Endothelial cell of umbilical vein (primary cell): ENCODE measurements around the gene TLR4. TPM values are rescaled to one million over a fixed set of nuclear protein-coding genes. Genes with fewer than 3 reads are reported as not detected.

ENCODE experiments used
- BruUV-seq: library from RNA; stranded (reverse); fragments of 400-500 nt; replicated peaks from 2 replicates; lab custom pipeline; 2021; lab: Mats Ljungman, UMichigan
- CTCF ChIA-PET: fragments of 300-600, 350-600 bp; sonication (Branson Sonifier 250); formaldehyde crosslinking; loops from one replicate; lab custom pipeline; 2021; ENCODE audit warnings: antibody characterized with exemption, inconsistent platforms; lab: Charles Lee
- POLR2A ChIA-PET: fragments of 300-600, 350-600 bp; sonication (Branson Sonifier 250); formaldehyde crosslinking; loops from one replicate; lab custom pipeline; 2021; ENCODE audit warnings: antibody characterized with exemption, inconsistent platforms; lab: Charles Lee
- DNase-seq: peaks from one replicate; pipeline ENCODE4 v3.0.0-alpha.2; 2011; ENCODE audit warnings: low read depth, low spot score
- FAIRE-seq: peaks from 2 replicates; lab custom pipeline; 2011; peaks lifted over from hg19 to GRCh38; lab: Jason Lieb, UNC
- H2AFZ ChIP-seq: 2 replicates; pipeline ENCODE4 v1.6.0; 2012; ENCODE audit warnings: low read depth, low read length, control low read depth, inconsistent platforms
- H3K27ac ChIP-seq: 2 replicates; pipeline ENCODE4 v1.5.1; 2011; ENCODE audit warnings: low read depth, mild to moderate bottlenecking, control low read depth, low read length, moderate library complexity; ENCODE audit not compliant: insufficient read depth
- H3K27me3 ChIP-seq, 2 experiments: 2 replicates each; pipeline versions ENCODE4 v1.6.0 to v1.6.1; 2011; ENCODE audit warnings: low read length in 2 of 2, mixed read lengths in 1 of 2; ENCODE audit not compliant: control insufficient read depth in 2 of 2, insufficient read depth in 2 of 2
- H3K36me3 ChIP-seq, 2 experiments: 2 replicates in 1 of 2; 3 replicates in 1 of 2; pipeline ENCODE4 v1.5.1; 2011; ENCODE audit warnings: low read length in 2 of 2, mild to moderate bottlenecking in 1 of 2, moderate library complexity in 1 of 2; ENCODE audit not compliant: control insufficient read depth in 2 of 2, insufficient read depth in 2 of 2; ENCODE audit errors: extremely low read depth in 1 of 2
- H3K4me1 ChIP-seq: 3 replicates; pipeline ENCODE4 v1.5.1; 2011; ENCODE audit warnings: mild to moderate bottlenecking, low read length; ENCODE audit not compliant: control insufficient read depth, insufficient read depth; ENCODE audit errors: extremely low read depth
- H3K4me2 ChIP-seq: 2 replicates; pipeline ENCODE4 v1.6.1; 2011; ENCODE audit warnings: low read length, control low read depth, mixed read lengths; ENCODE audit not compliant: insufficient read depth
- H3K4me3 ChIP-seq, 3 experiments: fragments of 200-600 bp in 1 of 3; sonication (generic), shearing (Covaris generic) in 1 of 3; replicated peaks in 1 of 3; 2 replicates each; pipeline ENCODE4 v1.5.1; 2011 to 2016; ENCODE audit warnings: control low read depth in 3 of 3, low read length in 3 of 3, mild to moderate bottlenecking in 2 of 3, inconsistent platforms in 1 of 3, low read depth in 1 of 3, moderate library complexity in 1 of 3; ENCODE audit not compliant: insufficient read depth in 1 of 3
- H3K79me2 ChIP-seq: 2 replicates; pipeline ENCODE4 v1.6.0; 2012; ENCODE audit warnings: low read length, inconsistent platforms; ENCODE audit not compliant: control insufficient read depth, insufficient read depth
- H3K9ac ChIP-seq: replicated peaks from 2 replicates; pipeline ENCODE3; 2011; ENCODE audit warnings: low read length, control low read depth; ENCODE audit not compliant: insufficient read depth; ENCODE audit errors: extremely low read depth
- H3K9me1 ChIP-seq: replicated peaks from 3 replicates; pipeline ENCODE4 v1.6.0; 2011; ENCODE audit warnings: mild to moderate bottlenecking, low read length; ENCODE audit not compliant: control insufficient read depth, insufficient read depth; ENCODE audit errors: extremely low read depth
- H3K9me3 ChIP-seq: replicated peaks from 2 replicates; pipeline ENCODE4 v1.5.1; 2012; ENCODE audit warnings: low read length, inconsistent platforms; ENCODE audit not compliant: control insufficient read depth, insufficient read depth
- H4K20me1 ChIP-seq: replicated peaks from 2 replicates; pipeline ENCODE3; 2011; ENCODE audit warnings: mild to moderate bottlenecking, low read length; ENCODE audit not compliant: control insufficient read depth, insufficient read depth; ENCODE audit errors: extremely low read depth
- CTCF ChIP-seq, 2 donors: IDR thresholded peaks; 1 replicate in 1 of 2; 2 replicates in 1 of 2; pipeline ENCODE4 v1.5.1; 2011; ENCODE audit warnings: low read length in 2 of 2, mild to moderate bottlenecking in 2 of 2, moderate library complexity in 2 of 2, control low read depth in 1 of 2, inconsistent platforms in 1 of 2, low read depth in 1 of 2; ENCODE audit not compliant: insufficient read depth in 1 of 2; ENCODE audit errors: extremely low read depth in 1 of 2
- EZH2 ChIP-seq: IDR thresholded peaks from 2 replicates; pipeline ENCODE4 v1.6.1; 2012; ENCODE audit warnings: borderline replicate concordance, low read depth, mild to moderate bottlenecking, moderate library complexity, low read length, inconsistent platforms; ENCODE audit not compliant: severe bottlenecking
- FOS ChIP-seq: IDR thresholded peaks from 2 replicates; pipeline ENCODE4 v1.6.1; 2011; ENCODE audit warnings: mild to moderate bottlenecking, low read length, moderate library complexity, borderline replicate concordance; ENCODE audit not compliant: insufficient read depth
- GATA2 ChIP-seq: IDR thresholded peaks from 2 replicates; pipeline ENCODE4 v1.7.0; 2011; ENCODE audit warnings: low read depth, mild to moderate bottlenecking, moderate library complexity, mixed read lengths, low read length; ENCODE audit not compliant: insufficient read length, insufficient read depth
- JUN ChIP-seq: IDR thresholded peaks from 2 replicates; pipeline ENCODE4 v1.6.1; 2011; ENCODE audit warnings: borderline replicate concordance, low read depth; ENCODE audit not compliant: insufficient read length, insufficient read depth
- MAX ChIP-seq: IDR thresholded peaks from 2 replicates; pipeline ENCODE4 v1.6.1; 2011; ENCODE audit not compliant: insufficient read depth, insufficient read length
- MYC ChIP-seq: IDR thresholded peaks from one replicate; pipeline ENCODE4 v1.6.1; 2011; ENCODE audit warnings: mild to moderate bottlenecking, low read depth, low read length
- POLR2A ChIP-seq: IDR thresholded peaks from 2 replicates; pipeline ENCODE4 v1.6.1; 2012; ENCODE audit warnings: low read depth, mild to moderate bottlenecking, control low read depth, low read length
- POLR2AphosphoS5 ChIP-seq: IDR thresholded peaks from 2 replicates; pipeline ENCODE4 v1.6.1; 2012; ENCODE audit warnings: low read depth, mild to moderate bottlenecking, control low read depth, low read length, moderate library complexity; ENCODE audit not compliant: insufficient read depth
- dilution Hi-C: fragments of 300-500 bp; cut with MboI; formaldehyde crosslinking; loops from one replicate; pipeline ENCODE4 v1.15.0; 2019; ENCODE audit warnings: low sequenced_read_pairs; ENCODE audit not compliant: extremely low pct_ligation_motif_present
- intact Hi-C: fragments of 100-400 bp; cut with micrococcal nuclease; formaldehyde crosslinking; loops from one replicate; pipeline ENCODE4 v1.10.0; 2022
- polyA plus RNA-seq, 4 experiments: library from polyadenylated mRNA; depleted of rRNA in 3 of 4; stranded (reverse) in 3 of 4; unstranded in 1 of 4; fragments of >200 nt; gene quantifications; 2 replicates each; pipeline versions ENCODE4 v1.2.1 to v1.2.3, GENCODE V29; 2011 to 2012; ENCODE audit warnings: missing spikeins in 1 of 4
- total RNA-seq: library from RNA; stranded (reverse); gene quantifications from 2 replicates; pipeline ENCODE4 v1.2.3, GENCODE V29; 2021

TLR4 gene
- total and polyA plus RNA-seq, 2 donors (not counting 3 experiments of a cell fraction or from before 2014, with no cell fraction given): 18.2 to 38.6 TPM

GRCh38 chr9:117679416-117679815 lies 24.8 kb upstream of the TLR4 start:
- TF ChIP-seq POLR2AphosphoS5 (no peak), JUN (peak; percentile 37), MAX (no peak), EZH2 (no peak), MYC (no peak), FOS (peak; percentile 40), GATA2 (peak; percentile 20), POLR2A (no peak), CTCF (IDR thresholded peaks at IDR 0.05; ENCODE audit: extremely low read depth in 1 of 2, insufficient read depth in 1 of 2, low read depth in 1 of 2, low read length in 2 of 2) (no peak)
- no peaks in the 10 kb centered on the region for H3K9me1 ChIP-seq
- no peaks in the 10 kb centered on the region for H3K79me2 ChIP-seq
- H3K9me3 ChIP-seq: no peaks in the 10 kb centered on the region
- DNase-seq (peak; percentile 69), FAIRE-seq (no peak)
- ChIA-PET CTCF (interaction anchor here (0.7 to 3.3 kb wide), 5 partner anchors 25 to 106 kb away, joined by 3 to 27 read pairs (median 11); partner anchors contain the start of gene TLR4), POLR2A (interaction anchor here (2.8 kb wide), 1 partner anchor 25 kb away, joined by 10 read pairs; the partner anchor contains the start of gene TLR4)
- H3K4me3 ChIP-seq: peak overlapping the region; percentile 5 to 68 (median 43)
- peak overlapping the region; percentile 100 for H3K4me2 ChIP-seq
- no peaks in the 10 kb centered on the region for H3K36me3 ChIP-seq
- peak overlapping the region; percentile 53 for H2AFZ ChIP-seq
- dilution Hi-C loops: no loop called here
- intact Hi-C loops: loop anchor here (1.0 to 10.0 kb wide), 5 partner anchors 12 to 845 kb away; partner anchors contain the start of gene TLR4
- H3K9ac ChIP-seq: peak overlapping the region; percentile 78
- peaks cover 45% of the 10 kb centered on the region for H3K4me1 ChIP-seq
- peak overlapping the region; percentile 85 for H3K27ac ChIP-seq
- no peaks in the 10 kb centered on the region for H3K27me3 ChIP-seq
- no TSS peak for BruUV-seq
- H4K20me1 ChIP-seq: no peaks in the 10 kb centered on the region
